Prostate gland (tissue), 2 donors: Measurements from ENCODE around the gene TNFAIP8.

Source experiments
- POLR2A ChIP-seq: fragments of 450-650 bp; IDR thresholded peaks from one replicate; pipeline ENCODE4 v1.6.1; 2016; ENCODE audit warnings: antibody characterized with exemption, mild to moderate bottlenecking
- TF ChIP-seq, protein P1 (sequence below), 4 experiments: fragments of 200-600 bp in 2 of 4; fragments of 450-650 bp in 2 of 4; sonication (generic) in 2 of 4; IDR thresholded peaks; 1 replicate in 3 of 4; 2 replicates in 1 of 4; pipeline ENCODE4 v1.5.1; 2016 to 2019; ENCODE audit warnings: antibody characterized with exemption in 4 of 4, mild to moderate bottlenecking in 2 of 4, moderate library complexity in 2 of 4

DNA sequence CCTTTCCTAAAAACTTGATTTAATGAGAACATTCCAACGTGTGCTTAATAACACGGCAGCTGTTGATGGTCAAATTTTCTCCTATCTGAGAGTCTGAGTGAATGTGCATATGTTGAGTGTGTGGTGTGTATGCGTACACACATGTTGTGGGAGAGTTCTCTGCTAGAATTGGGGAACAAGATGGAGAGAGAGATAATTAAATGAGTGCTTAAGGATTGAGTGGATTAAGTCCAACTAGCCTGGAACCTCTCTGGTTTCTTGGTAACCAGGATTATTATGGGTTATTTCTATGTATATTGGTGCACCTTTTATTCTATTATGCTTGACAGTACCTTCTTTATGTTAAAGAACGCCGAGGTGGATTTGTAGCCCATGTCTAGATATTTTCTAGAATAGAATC is 36.4 kb upstream of the TNFAIP8 start:
- TF ChIP-seq POLR2A: no peak
- TF ChIP-seq, protein P1, sequence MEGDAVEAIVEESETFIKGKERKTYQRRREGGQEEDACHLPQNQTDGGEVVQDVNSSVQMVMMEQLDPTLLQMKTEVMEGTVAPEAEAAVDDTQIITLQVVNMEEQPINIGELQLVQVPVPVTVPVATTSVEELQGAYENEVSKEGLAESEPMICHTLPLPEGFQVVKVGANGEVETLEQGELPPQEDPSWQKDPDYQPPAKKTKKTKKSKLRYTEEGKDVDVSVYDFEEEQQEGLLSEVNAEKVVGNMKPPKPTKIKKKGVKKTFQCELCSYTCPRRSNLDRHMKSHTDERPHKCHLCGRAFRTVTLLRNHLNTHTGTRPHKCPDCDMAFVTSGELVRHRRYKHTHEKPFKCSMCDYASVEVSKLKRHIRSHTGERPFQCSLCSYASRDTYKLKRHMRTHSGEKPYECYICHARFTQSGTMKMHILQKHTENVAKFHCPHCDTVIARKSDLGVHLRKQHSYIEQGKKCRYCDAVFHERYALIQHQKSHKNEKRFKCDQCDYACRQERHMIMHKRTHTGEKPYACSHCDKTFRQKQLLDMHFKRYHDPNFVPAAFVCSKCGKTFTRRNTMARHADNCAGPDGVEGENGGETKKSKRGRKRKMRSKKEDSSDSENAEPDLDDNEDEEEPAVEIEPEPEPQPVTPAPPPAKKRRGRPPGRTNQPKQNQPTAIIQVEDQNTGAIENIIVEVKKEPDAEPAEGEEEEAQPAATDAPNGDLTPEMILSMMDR (IDR thresholded peaks at IDR 0.05): no peak
